ENCODE measurements around the gene RIOX2. TPM values are rescaled to one million over a fixed set of nuclear protein-coding genes. Genes with fewer than 3 reads are reported as not detected.

The RIOX2 gene
- total RNA-seq, 4 donors from 2014 or later = 61.6 to 109 (median 89.9) TPM

GRCh38 chr3:97983933-97984491 lies 11.8 kb upstream of the RIOX2 start:
- WGBS, 2 donors = 18 to 25% methylated on average over 2 of the region's 2 CpGs
- H3K9me3 ChIP-seq = no peaks in the 10 kb centered on the region
- peaks cover 30 to 33% of the 10 kb centered on the region in 2 donors for H3K4me1 ChIP-seq
- H3K4me3 ChIP-seq (replicated peaks in 1 of 3) = no peak overlapping the region
- peak overlapping the region; percentile 35 to 78 (median 71) for H3K27ac ChIP-seq
- intact Hi-C loops (cut with DNase I) = no loop called here
- DNase-seq = no peak
- H3K36me3 ChIP-seq = no peaks in the 10 kb centered on the region
- no peak for TF ChIP-seq CTCF (IDR thresholded peaks at IDR 0.05)
- no peak for TF ChIP-seq POLR2A (IDR thresholded peaks at IDR 0.05)
- no peaks in the 10 kb centered on the region for H3K27me3 ChIP-seq

GRCh38 chr3:97981886-97982285 lies 9.7 kb upstream of the RIOX2 start:
- Histone ChIP-seq H3K27ac (peak overlapping the region in 1 of 3 donors; percentile 71), H3K4me3 (replicated peaks in 1 of 3) (no peak overlapping the region), H3K4me1 (peaks cover 30 to 33% of the 10 kb centered on the region in 2 donors), H3K27me3 (no peaks in the 10 kb centered on the region), H3K9me3 (no peaks in the 10 kb centered on the region), H3K36me3 (no peaks in the 10 kb centered on the region)
- 53 to 69% methylated on average over 3 of the region's 3 CpGs for WGBS, 2 donors
- intact Hi-C loops (cut with DNase I) = no loop called here
- no peak for DNase-seq
- no peak for TF ChIP-seq POLR2A (IDR thresholded peaks at IDR 0.05)
- no peak for TF ChIP-seq CTCF (IDR thresholded peaks at IDR 0.05)

- whole genome bisulfite sequencing, 2 donors = 93 to 97% methylated on average over 3 of the region's 3 CpGs
- H3K27ac ChIP-seq = no peak overlapping the region
- no peaks in the 10 kb centered on the region for H3K27me3 ChIP-seq
- TF ChIP-seq POLR2A (IDR thresholded peaks at IDR 0.05) = no peak
- TF ChIP-seq CTCF (IDR thresholded peaks at IDR 0.05) = no peak
- H3K36me3 ChIP-seq = no peaks in the 10 kb centered on the region
- intact Hi-C loops (cut with DNase I) = no loop called here
- no peak overlapping the region for H3K4me3 ChIP-seq (replicated peaks in 1 of 3)
- no peak for DNase-seq
- no peaks in the 10 kb centered on the region for H3K9me3 ChIP-seq
- peaks cover 26 to 30% of the 10 kb centered on the region in 2 donors for H3K4me1 ChIP-seq
These were observed 7.4 kb upstream of the RIOX2 start for GRCh38 chr3:97979610-97980009.

GRCh38 chr3:97975466-97975865 lies 3.2 kb upstream of the RIOX2 start:
- 85 to 90% methylated on average over 1 of the region's 1 CpG for WGBS, 2 donors
- Histone ChIP-seq H3K36me3 (no peaks in the 10 kb centered on the region), H3K27me3 (no peaks in the 10 kb centered on the region), H3K9me3 (no peaks in the 10 kb centered on the region), H3K4me1 (peaks cover 10 to 12% of the 10 kb centered on the region in 2 donors), H3K4me3 (replicated peaks in 1 of 3) (no peak overlapping the region), H3K27ac (no peak overlapping the region)
- no peak for DNase-seq
- TF ChIP-seq POLR2A (IDR thresholded peaks at IDR 0.05) (no peak), CTCF (IDR thresholded peaks at IDR 0.05) (peak in 1 of 6 experiments; percentile 4)
- intact Hi-C loops (cut with DNase I) = no loop called here

- no peaks in the 10 kb centered on the region for H3K36me3 ChIP-seq
- 76 to 77% methylated on average over 3 of the region's 3 CpGs for WGBS, 2 donors
- H3K4me3 ChIP-seq (replicated peaks in 1 of 3) = no peak overlapping the region
- DNase-seq = no peak
- intact Hi-C loops (cut with DNase I) = loop anchor here (5.0 kb wide), 1 partner anchor 153 kb away; the partner anchor contains the start of gene CRYBG3
- TF ChIP-seq CTCF (IDR thresholded peaks at IDR 0.05) = no peak
- TF ChIP-seq POLR2A (IDR thresholded peaks at IDR 0.05) = no peak
- H3K27me3 ChIP-seq = no peaks in the 10 kb centered on the region
- no peak overlapping the region for H3K27ac ChIP-seq
- no peaks in the 10 kb centered on the region for H3K9me3 ChIP-seq
- peaks cover 10 to 16% of the 10 kb centered on the region in 2 donors for H3K4me1 ChIP-seq
These were observed 2.8 kb upstream of the RIOX2 start for GRCh38 chr3:97974996-97975395.
